Fibroblast of pulmonary artery (primary cell): ENCODE results near the gene CABP4.
"Not testable (repeated sequence)": the region's sequence is repeated elsewhere in the genome, so short reads cannot be mapped to it uniquely, and the experiment has no call there.

Experiments used
- DNase-seq: peaks from one replicate; pipeline ENCODE4 v3.0.0-alpha.2; 2010; ENCODE audit warnings: low read depth
- H3K4me3 ChIP-seq: replicated peaks from 2 replicates; pipeline ENCODE4 v1.5.1; 2011; ENCODE audit warnings: low read depth, mild to moderate bottlenecking, control low read depth, low read length, moderate library complexity
- CTCF ChIP-seq: IDR thresholded peaks from 2 replicates; pipeline ENCODE4 v1.5.1; 2011; ENCODE audit warnings: mild to moderate bottlenecking, control low read depth, low read length, inconsistent platforms; ENCODE audit errors: missing control alignments

The CABP4 gene

GRCh38 chr11:67482275-67482826, 27.2 kb downstream of the CABP4 start:
- peak overlapping the region; percentile 76 for H3K4me3 ChIP-seq
- no peak for DNase-seq
- TF ChIP-seq CTCF, result no peak

- peak within 1 kb of the TSS; percentile 76 for H3K4me3 ChIP-seq
- no peak for TF ChIP-seq CTCF
- DNase-seq, result peak; percentile 98
These were observed 28.0 kb downstream of the CABP4 start, which contains the start of gene AIP for GRCh38 chr11:67482827-67483798. TSS of gene AIP (plus strand) at chr11:67483026. CDS start at chr11:67483159, 133 bp downstream.

GRCh38 chr11:67483831-67484665, 28.9 kb downstream of the CABP4 start:
- DNase-seq, result no peak
- H3K4me3 ChIP-seq, result peak overlapping the region; percentile 76
- no peak for TF ChIP-seq CTCF

- no peak overlapping the region for H3K4me3 ChIP-seq
- no peak for DNase-seq
- no peak for TF ChIP-seq CTCF
These were observed 29.7 kb downstream of the CABP4 start for GRCh38 chr11:67484847-67485311.

GRCh38 chr11:67485873-67486361, 30.8 kb downstream of the CABP4 start:
- DNase-seq, H3K4me3 ChIP-seq: not testable (repeated sequence)

- DNase-seq, result no peak
- no peak overlapping the region for H3K4me3 ChIP-seq
- no peak for TF ChIP-seq CTCF
These were observed 31.5 kb downstream of the CABP4 start for GRCh38 chr11:67486481-67487195.
